HepG2 (cell line): ENCODE data around the gene SPATA32. TPM values are rescaled to one million over a fixed set of nuclear protein-coding genes. Genes with fewer than 3 reads are reported as not detected.

ENCODE experiments used
- ATAC-seq: fragments of 200-7000 bp; cut with Tn5 transposase; 3 replicates; pipeline ENCODE4 v1.9.1; 2020; ENCODE audit warnings: mild to moderate bottlenecking, moderate library complexity
- BruUV-seq: library from RNA; stranded (reverse); fragments of 400-500 nt; replicated peaks from 2 replicates; lab custom pipeline; 2021; lab: Mats Ljungman, UMichigan
- CTCF ChIA-PET: fragments of 300-600 bp; formaldehyde crosslinking; extraction: SDS; loops from one replicate; lab custom pipeline; 2021; ENCODE audit warnings: low total read pairs, inconsistent platforms, low intra/inter-chr PET ratio; lab: Yijun Ruan, JAX
- POLR2A ChIA-PET: fragments of 350-600 bp; sonication (Branson Sonifier 250); formaldehyde crosslinking; loops from one replicate; lab custom pipeline; 2020; ENCODE audit warnings: antibody characterized with exemption, inconsistent platforms; lab: Yijun Ruan, JAX
- DNase-seq: peaks from one replicate; pipeline ENCODE4 v3.0.0-alpha.2; 2015; ENCODE audit warnings: low spot score
- FAIRE-seq: peaks from 3 replicates; lab custom pipeline; 2011; peaks lifted over from hg19 to GRCh38; lab: Jason Lieb, UNC
- H2AFZ ChIP-seq: one replicate; pipeline ENCODE4 v1.6.1; 2011; ENCODE audit warnings: low read length, inconsistent platforms
- H3K27ac ChIP-seq: fragments of 300-600 bp; 3 replicates; pipeline ENCODE4 v1.8.0; 2011; ENCODE audit warnings: mixed run types, mild to moderate bottlenecking, mixed read lengths, low read length, inconsistent platforms; ENCODE audit not compliant: insufficient read depth; ENCODE audit errors: extremely low read length
- H3K27me3 ChIP-seq, 2 experiments: fragments of 200-600 bp in 1 of 2; 2 replicates in 1 of 2; 3 replicates in 1 of 2; pipeline versions ENCODE4 v1.6.0 to v1.8.0; 2011; ENCODE audit warnings: low read length in 2 of 2, mild to moderate bottlenecking in 2 of 2, moderate library complexity in 2 of 2, inconsistent platforms in 1 of 2; ENCODE audit not compliant: insufficient read depth in 2 of 2, control insufficient read depth in 1 of 2
- H3K36me3 ChIP-seq, 2 experiments: fragments of 200-600 bp in 1 of 2; replicated peaks in 1 of 2; 2 replicates in 1 of 2; 3 replicates in 1 of 2; pipeline versions ENCODE4 v1.5.1 to v1.8.0; 2011; ENCODE audit warnings: low read length in 2 of 2, inconsistent platforms in 1 of 2; ENCODE audit not compliant: insufficient read depth in 2 of 2, control insufficient read depth in 1 of 2
- H3K4me1 ChIP-seq: 2 replicates; pipeline ENCODE4 v1.5.1; 2012; ENCODE audit warnings: low read length, inconsistent platforms; ENCODE audit not compliant: insufficient read depth
- H3K4me2 ChIP-seq: 2 replicates; pipeline ENCODE4 v1.6.0; 2011; ENCODE audit warnings: low read depth, low read length, inconsistent platforms
- H3K4me3 ChIP-seq, 3 experiments: fragments of 200-600 bp in 1 of 3; sonication (generic), shearing (Covaris generic) in 1 of 3; replicated peaks in 1 of 3; 2 replicates each; pipeline ENCODE4 v1.5.1; 2011 to 2016; ENCODE audit warnings: low read length in 3 of 3, inconsistent platforms in 2 of 3, low read depth in 2 of 3, mild to moderate bottlenecking in 2 of 3, control low read depth in 1 of 3, mixed read lengths in 1 of 3; ENCODE audit not compliant: insufficient read depth in 1 of 3
- H3K79me2 ChIP-seq: one replicate; pipeline ENCODE4 v1.6.1; 2011; ENCODE audit warnings: low read length, inconsistent platforms; ENCODE audit not compliant: insufficient read depth
- H3K9ac ChIP-seq: 2 replicates; pipeline ENCODE4 v1.6.0; 2011; ENCODE audit warnings: mild to moderate bottlenecking, low read depth, low read length, inconsistent platforms; ENCODE audit not compliant: insufficient read depth
- H3K9me3 ChIP-seq: 2 replicates; pipeline ENCODE4 v1.5.1; 2012; ENCODE audit warnings: mild to moderate bottlenecking, low read length
- H4K20me1 ChIP-seq: 2 replicates; pipeline ENCODE4 v1.6.0; 2011; ENCODE audit warnings: inconsistent platforms, mild to moderate bottlenecking, low read length, moderate library complexity; ENCODE audit not compliant: insufficient read depth
- PRPF4 ChIP-seq: fragments of 200-400 bp; formaldehyde crosslinking; IDR thresholded peaks from 2 replicates; pipeline ENCODE4 v1.6.1; 2016; ENCODE audit warnings: low read length, low read depth; ENCODE audit not compliant: poor library complexity, severe bottlenecking
- WGBS: methylation state at CpG from one replicate; pipeline ENCODE4 v1.1.6; 2017; ENCODE audit warnings: low lambda C conversion rate; 5-methylcytosine and 5-hydroxymethylcytosine counted together
- in situ Hi-C: cut with HindIII; loops from 2 replicates; pipeline ENCODE4 v1.10.0; 2017; ENCODE audit warnings: low pct_unique_long_range_greater_than_20kb; ENCODE audit not compliant: extremely low pct_ligation_motif_present
- intact Hi-C: fragments of 100-400 bp; cut with micrococcal nuclease; formaldehyde crosslinking; loops from one replicate; pipeline ENCODE4 v1.10.0; 2022; ENCODE audit not compliant: unreplicated experiment
- polyA plus RNA-seq, 8 experiments: library from polyadenylated mRNA; depleted of rRNA in 3 of 8; stranded (reverse) in 7 of 8; unstranded in 1 of 8; fragments of >200 nt; fragmentation: Illumina TruSeq in 4 of 8; extraction: Trizol in 4 of 8; gene quantifications; 2 replicates each; pipeline versions ENCODE4 v1.2.1 to v1.2.3, GENCODE V29; 2011 to 2016; ENCODE audit warnings: low read depth in 4 of 8, missing spikeins in 1 of 8, mixed read lengths in 1 of 8; ENCODE audit not compliant: insufficient read depth in 1 of 8
- total RNA-seq, 5 experiments: library from RNA; depleted of rRNA; stranded (reverse); fragments of >200 nt; fragmentation: Illumina TruSeq; extraction: Trizol; gene quantifications; 2 replicates each; pipeline ENCODE4 v1.2.3, GENCODE V29; 2016; ENCODE audit warnings: low read depth in 1 of 5
- TF ChIP-seq, protein P1 (sequence below): sonication (generic); formaldehyde crosslinking; IDR thresholded peaks from 2 replicates; pipeline ENCODE4 v1.4.0; 2020; ENCODE audit warnings: missing genetic modification reagents
- TF ChIP-seq, protein P2 (sequence below), 2 experiments: sonication (generic) in 1 of 2; formaldehyde crosslinking in 1 of 2; IDR thresholded peaks; 2 replicates each; pipeline versions ENCODE4 v1.4.0 to v1.6.1; 2018 to 2020; ENCODE audit warnings: missing genetic modification reagents in 2 of 2, borderline replicate concordance in 1 of 2, low read depth in 1 of 2, mild to moderate bottlenecking in 1 of 2, missing biosample characterization in 1 of 2
- TF ChIP-seq, protein P3 (sequence below): sonication (generic); formaldehyde crosslinking; IDR thresholded peaks from 2 replicates; pipeline ENCODE4 v1.4.0; 2020; ENCODE audit warnings: low read depth, mild to moderate bottlenecking, missing genetic modification reagents

The SPATA32 gene
- total and polyA plus RNA-seq, 2 of the 13 experiments (the other 11 are each of a cell fraction or from before 2014, with no cell fraction given): not detected

DNA sequence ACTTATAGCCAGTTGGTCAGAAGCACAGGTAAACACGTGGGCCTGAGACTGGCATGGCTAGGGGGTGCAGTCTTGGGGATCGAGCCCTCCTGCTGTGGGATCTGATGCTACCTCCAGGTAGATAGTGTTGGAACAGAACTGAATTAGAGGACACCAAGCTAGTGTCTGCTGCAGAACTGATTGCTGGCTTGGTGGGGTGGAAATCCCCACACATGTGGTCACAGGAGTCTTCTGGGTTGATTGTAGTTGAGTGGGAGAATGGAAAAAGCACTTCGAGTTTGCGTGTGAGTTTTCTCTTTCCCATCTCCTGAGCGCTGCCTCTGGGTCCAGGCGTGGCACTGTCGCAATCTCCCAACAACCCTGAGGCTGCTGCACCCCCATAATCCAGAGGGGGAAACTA is 8.0 kb upstream of the SPATA32 start:
- Histone ChIP-seq H3K4me3 (no peak overlapping the region), H3K36me3 (peaks cover 28 to 57% of the 10 kb centered on the region in 2 experiments; a peak in 4 of 5 replicates), H3K79me2 (no peaks in the 10 kb centered on the region), H4K20me1 (no peaks in the 10 kb centered on the region), H2AFZ (no peak overlapping the region), H3K27me3 (no peaks in the 10 kb centered on the region), H3K4me2 (no peak overlapping the region)
- intact Hi-C loops: no loop called here
- ATAC-seq: no peak
- POLR2A ChIA-PET: no interaction called here
- 96% methylated on average over 7 of the region's 7 CpGs for WGBS
- TF ChIP-seq, protein P1, sequence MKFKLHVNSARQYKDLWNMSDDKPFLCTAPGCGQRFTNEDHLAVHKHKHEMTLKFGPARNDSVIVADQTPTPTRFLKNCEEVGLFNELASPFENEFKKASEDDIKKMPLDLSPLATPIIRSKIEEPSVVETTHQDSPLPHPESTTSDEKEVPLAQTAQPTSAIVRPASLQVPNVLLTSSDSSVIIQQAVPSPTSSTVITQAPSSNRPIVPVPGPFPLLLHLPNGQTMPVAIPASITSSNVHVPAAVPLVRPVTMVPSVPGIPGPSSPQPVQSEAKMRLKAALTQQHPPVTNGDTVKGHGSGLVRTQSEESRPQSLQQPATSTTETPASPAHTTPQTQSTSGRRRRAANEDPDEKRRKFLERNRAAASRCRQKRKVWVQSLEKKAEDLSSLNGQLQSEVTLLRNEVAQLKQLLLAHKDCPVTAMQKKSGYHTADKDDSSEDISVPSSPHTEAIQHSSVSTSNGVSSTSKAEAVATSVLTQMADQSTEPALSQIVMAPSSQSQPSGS: no peak
- TF ChIP-seq, protein P2, sequence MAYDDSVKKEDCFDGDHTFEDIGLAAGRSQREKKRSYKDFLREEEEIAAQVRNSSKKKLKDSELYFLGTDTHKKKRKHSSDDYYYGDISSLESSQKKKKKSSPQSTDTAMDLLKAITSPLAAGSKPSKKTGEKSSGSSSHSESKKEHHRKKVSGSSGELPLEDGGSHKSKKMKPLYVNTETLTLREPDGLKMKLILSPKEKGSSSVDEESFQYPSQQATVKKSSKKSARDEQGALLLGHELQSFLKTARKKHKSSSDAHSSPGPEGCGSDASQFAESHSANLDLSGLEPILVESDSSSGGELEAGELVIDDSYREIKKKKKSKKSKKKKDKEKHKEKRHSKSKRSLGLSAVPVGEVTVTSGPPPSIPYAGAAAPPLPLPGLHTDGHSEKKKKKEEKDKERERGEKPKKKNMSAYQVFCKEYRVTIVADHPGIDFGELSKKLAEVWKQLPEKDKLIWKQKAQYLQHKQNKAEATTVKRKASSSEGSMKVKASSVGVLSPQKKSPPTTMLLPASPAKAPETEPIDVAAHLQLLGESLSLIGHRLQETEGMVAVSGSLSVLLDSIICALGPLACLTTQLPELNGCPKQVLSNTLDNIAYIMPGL (CRISPR knock-in tag; IDR thresholded peaks at IDR 0.05; ENCODE audit: borderline replicate concordance in 1 of 2, low read depth in 1 of 2): no peak
- TF ChIP-seq PRPF4: no peak
- TF ChIP-seq, protein P3, sequence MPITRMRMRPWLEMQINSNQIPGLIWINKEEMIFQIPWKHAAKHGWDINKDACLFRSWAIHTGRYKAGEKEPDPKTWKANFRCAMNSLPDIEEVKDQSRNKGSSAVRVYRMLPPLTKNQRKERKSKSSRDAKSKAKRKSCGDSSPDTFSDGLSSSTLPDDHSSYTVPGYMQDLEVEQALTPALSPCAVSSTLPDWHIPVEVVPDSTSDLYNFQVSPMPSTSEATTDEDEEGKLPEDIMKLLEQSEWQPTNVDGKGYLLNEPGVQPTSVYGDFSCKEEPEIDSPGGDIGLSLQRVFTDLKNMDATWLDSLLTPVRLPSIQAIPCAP (CRISPR knock-in tag): no peak
- TF ChIP-seq, all 625 proteins: peak for 0
- BruUV-seq: no TSS peak
- in situ Hi-C loops: no loop called here
- H3K9me3 ChIP-seq: no peaks in the 10 kb centered on the region
- CTCF ChIA-PET: no interaction called here
- H3K27ac ChIP-seq: no peak overlapping the region
- no peak overlapping the region for H3K9ac ChIP-seq
- FAIRE-seq (no peak), DNase-seq (no peak)
- H3K4me1 ChIP-seq: 0 out of 2 replicates have a peak, but pooled peaks cover 9% of the 10 kb centered on the region
